Mesenchymal stem cell (in vitro differentiated cells and primary cell): Measurements from ENCODE around the gene CC2D2B. TPM values are rescaled to one million over a fixed set of nuclear protein-coding genes. Genes with fewer than 3 reads are reported as not detected.

ENCODE experiments used
- DNase-seq: peaks from one replicate; pipeline ENCODE4 v3.0.0-alpha.2; 2013
- H2AFZ ChIP-seq: one replicate; pipeline ENCODE4 v1.6.1; 2013; ENCODE audit warnings: low read depth, mild to moderate bottlenecking, control low read depth, inconsistent platforms, low read length, moderate library complexity
- H2AK5ac ChIP-seq: 2 replicates; pipeline ENCODE4 v1.6.1; 2013; ENCODE audit warnings: low read length, moderate library complexity, mild to moderate bottlenecking, inconsistent platforms; ENCODE audit not compliant: severe bottlenecking
- H2BK120ac ChIP-seq: one replicate; pipeline ENCODE4 v1.6.1; 2013; ENCODE audit warnings: low read depth, mild to moderate bottlenecking, inconsistent platforms, low read length, moderate library complexity
- H2BK12ac ChIP-seq, 2 experiments: one replicate each; pipeline ENCODE4 v1.6.1; 2013; ENCODE audit warnings: inconsistent platforms in 2 of 2, low read length in 2 of 2, mild to moderate bottlenecking in 2 of 2, moderate library complexity in 2 of 2, control low read depth in 1 of 2
- H2BK15ac ChIP-seq: one replicate; pipeline ENCODE4 v1.6.1; 2013; ENCODE audit warnings: mild to moderate bottlenecking, low read depth, inconsistent platforms; ENCODE audit not compliant: poor library complexity, severe bottlenecking
- H2BK5ac ChIP-seq: 2 replicates; pipeline ENCODE4 v1.6.1; 2013; ENCODE audit warnings: low read depth, mild to moderate bottlenecking, low read length, control low read depth, inconsistent platforms; ENCODE audit not compliant: poor library complexity, severe bottlenecking
- H3K14ac ChIP-seq, 2 experiments: one replicate each; pipeline ENCODE4 v1.6.1; 2013; ENCODE audit warnings: inconsistent platforms in 2 of 2, low read length in 2 of 2, control low read depth in 1 of 2, mild to moderate bottlenecking in 1 of 2, moderate library complexity in 1 of 2
- H3K18ac ChIP-seq, 2 experiments: one replicate each; pipeline ENCODE4 v1.6.1; 2013; ENCODE audit warnings: inconsistent platforms in 2 of 2, low read length in 2 of 2, control low read depth in 1 of 2, low read depth in 1 of 2, mild to moderate bottlenecking in 1 of 2
- H3K23ac ChIP-seq, 2 experiments: one replicate each; pipeline ENCODE4 v1.6.1; 2013; ENCODE audit warnings: inconsistent platforms in 2 of 2, low read length in 2 of 2, mild to moderate bottlenecking in 2 of 2, moderate library complexity in 2 of 2, control low read depth in 1 of 2
- H3K27ac ChIP-seq: 2 replicates; pipeline ENCODE4 v1.5.1; 2013; ENCODE audit warnings: mild to moderate bottlenecking, moderate library complexity, low read length, control low read depth, inconsistent platforms; ENCODE audit not compliant: poor library complexity, severe bottlenecking
- H3K27me3 ChIP-seq, 2 experiments: 2 replicates each; pipeline versions ENCODE4 v1.6.1 to v1.7.0; 2013; ENCODE audit warnings: low read length in 2 of 2, mild to moderate bottlenecking in 2 of 2, moderate library complexity in 2 of 2, control low read depth in 1 of 2, inconsistent platforms in 1 of 2; ENCODE audit not compliant: control insufficient read depth in 1 of 2, insufficient read depth in 1 of 2
- H3K36me3 ChIP-seq, 2 experiments: 2 replicates each; pipeline versions ENCODE4 v1.6.1 to v1.7.0; 2013; ENCODE audit warnings: low read length in 2 of 2, control low read depth in 1 of 2, inconsistent platforms in 1 of 2, low read depth in 1 of 2, mild to moderate bottlenecking in 1 of 2; ENCODE audit not compliant: insufficient read depth in 2 of 2, control insufficient read depth in 1 of 2
- H3K4ac ChIP-seq, 2 experiments: one replicate each; pipeline ENCODE4 v1.6.1; 2013; ENCODE audit warnings: inconsistent platforms in 2 of 2, low read length in 2 of 2, mild to moderate bottlenecking in 2 of 2, moderate library complexity in 2 of 2, control low read depth in 1 of 2, low read depth in 1 of 2
- H3K4me1 ChIP-seq: 2 replicates; pipeline ENCODE4 v1.6.1; 2013; ENCODE audit warnings: low read depth, low read length, control low read depth; ENCODE audit not compliant: control insufficient read depth, insufficient read depth
- H3K4me2 ChIP-seq: 2 replicates; pipeline ENCODE4 v1.6.1; 2013; ENCODE audit warnings: low read length, mild to moderate bottlenecking, inconsistent platforms; ENCODE audit not compliant: poor library complexity, severe bottlenecking
- H3K4me3 ChIP-seq, 2 experiments: 2 replicates each; pipeline versions ENCODE4 v1.5.1 to v1.7.0; 2013; ENCODE audit warnings: low read length in 2 of 2, mild to moderate bottlenecking in 2 of 2, control low read depth in 1 of 2, low read depth in 1 of 2; ENCODE audit not compliant: insufficient read depth in 1 of 2
- H3K79me1 ChIP-seq: replicated peaks from 2 replicates; pipeline ENCODE4 v1.6.1; 2013; ENCODE audit warnings: mild to moderate bottlenecking, control low read depth, low read length, inconsistent platforms; ENCODE audit not compliant: poor library complexity, severe bottlenecking
- H3K9ac ChIP-seq: 2 replicates; pipeline ENCODE4 v1.7.0; 2013; ENCODE audit warnings: mild to moderate bottlenecking, low read length, moderate library complexity
- H3K9me3 ChIP-seq: 2 replicates; pipeline ENCODE4 v1.7.0; 2013; ENCODE audit warnings: mild to moderate bottlenecking, low read length; ENCODE audit not compliant: control insufficient read depth
- H4K8ac ChIP-seq: one replicate; pipeline ENCODE4 v1.6.1; 2013; ENCODE audit warnings: inconsistent platforms, mild to moderate bottlenecking, low read length, moderate library complexity
- H4K91ac ChIP-seq: one replicate; pipeline ENCODE4 v1.6.1; 2013; ENCODE audit warnings: mild to moderate bottlenecking, low read length, inconsistent platforms
- WGBS: methylation state at CpG from one replicate; pipeline ENCODE4 v1.1.7; 2013; ENCODE audit warnings: mixed read lengths; 5-methylcytosine and 5-hydroxymethylcytosine counted together
- small RNA-seq: library from polyadenylated mRNA; stranded (forward); fragments of <200 nt; extraction: miRNeasy Mini kit (QIAGEN cat#:217004); gene quantifications from one replicate; pipeline ENCODE3, GENCODE V24; 2013; ENCODE audit warnings: low read depth

The CC2D2B gene

GRCh38 chr10:96075977-96076376 lies 168.2 kb downstream of the CC2D2B start:
- H3K27me3 ChIP-seq, result no peaks in the 10 kb centered on the region
- no peak for DNase-seq
- H3K18ac ChIP-seq, result no peak overlapping the region
- no peak overlapping the region for H2AFZ ChIP-seq
- no peak overlapping the region for H4K91ac ChIP-seq
- no peaks in the 10 kb centered on the region for H3K4me1 ChIP-seq
- H2BK120ac ChIP-seq, result no peak overlapping the region
- H4K8ac ChIP-seq, result no peak overlapping the region
- no peaks in the 10 kb centered on the region for H3K79me1 ChIP-seq
- no peak overlapping the region for H3K23ac ChIP-seq
- no peaks in the 10 kb centered on the region for H3K9me3 ChIP-seq
- no peak overlapping the region for H2BK15ac ChIP-seq
- no peak overlapping the region for H3K4me2 ChIP-seq
- no peak overlapping the region for H3K4ac ChIP-seq
- H3K36me3 ChIP-seq, result no peaks in the 10 kb centered on the region
- WGBS, result 95% methylated on average over 2 of the region's 2 CpGs
- no peak overlapping the region for H2AK5ac ChIP-seq
- no peak overlapping the region for H3K14ac ChIP-seq
- no peak overlapping the region for H2BK5ac ChIP-seq
- no peak overlapping the region for H3K27ac ChIP-seq
- no peak overlapping the region for H3K4me3 ChIP-seq
- no peak overlapping the region for H3K9ac ChIP-seq
- no peak overlapping the region for H2BK12ac ChIP-seq

- H3K4me2 ChIP-seq, result no peak overlapping the region
- H3K4ac ChIP-seq, result no peak overlapping the region
- H2BK120ac ChIP-seq, result no peak overlapping the region
- H2BK15ac ChIP-seq, result no peak overlapping the region
- no peak overlapping the region for H3K23ac ChIP-seq
- no peak overlapping the region for H4K91ac ChIP-seq
- H2BK5ac ChIP-seq, result no peak overlapping the region
- H2AK5ac ChIP-seq, result no peak overlapping the region
- H3K4me1 ChIP-seq, result no peaks in the 10 kb centered on the region
- H3K4me3 ChIP-seq, result no peak overlapping the region
- DNase-seq, result no peak
- H3K14ac ChIP-seq, result no peak overlapping the region
- no peak overlapping the region for H2BK12ac ChIP-seq
- H3K27ac ChIP-seq, result no peak overlapping the region
- H2AFZ ChIP-seq, result no peak overlapping the region
- 88% methylated on average over 2 of the region's 3 CpGs for WGBS
- no peaks in the 10 kb centered on the region for H3K79me1 ChIP-seq
- no peaks in the 10 kb centered on the region for H3K9me3 ChIP-seq
- H3K27me3 ChIP-seq, result no peaks in the 10 kb centered on the region
- no peak overlapping the region for H3K9ac ChIP-seq
- H3K18ac ChIP-seq, result no peak overlapping the region
- H4K8ac ChIP-seq, result no peak overlapping the region
- peaks cover 0 to 1% of the 10 kb centered on the region in 2 experiments for H3K36me3 ChIP-seq
These were observed 169.4 kb downstream of the CC2D2B start for GRCh38 chr10:96077156-96077555.

GRCh38 chr10:96082153-96082552 lies 174.4 kb downstream of the CC2D2B start:
- no peak for DNase-seq
- H4K91ac ChIP-seq, result no peak overlapping the region
- H3K4me2 ChIP-seq, result no peak overlapping the region
- peaks cover 0 to 8% of the 10 kb centered on the region in 2 experiments for H3K36me3 ChIP-seq
- no peak overlapping the region for H3K9ac ChIP-seq
- H4K8ac ChIP-seq, result no peak overlapping the region
- no peak overlapping the region for H3K14ac ChIP-seq
- no peak overlapping the region for H3K18ac ChIP-seq
- H3K4me3 ChIP-seq, result no peak overlapping the region
- no peak overlapping the region for H2AFZ ChIP-seq
- H3K23ac ChIP-seq, result no peak overlapping the region
- H2BK15ac ChIP-seq, result no peak overlapping the region
- no peaks in the 10 kb centered on the region for H3K4me1 ChIP-seq
- no peak overlapping the region for H2BK5ac ChIP-seq
- H2AK5ac ChIP-seq, result no peak overlapping the region
- H3K27ac ChIP-seq, result no peak overlapping the region
- no peaks in the 10 kb centered on the region for H3K9me3 ChIP-seq
- no peaks in the 10 kb centered on the region for H3K79me1 ChIP-seq
- no peak overlapping the region for H2BK12ac ChIP-seq
- H2BK120ac ChIP-seq, result no peak overlapping the region
- no peak overlapping the region for H3K4ac ChIP-seq
- 90% methylated on average over 2 of the region's 2 CpGs for WGBS
- no peaks in the 10 kb centered on the region for H3K27me3 ChIP-seq

Small RNAs within 50 kb of the gene (small RNA-seq; reads per million reads assigned to genes)
- gene MIR3157, result not detected
